ENCODE data around the gene SULT1B1.

DNA sequence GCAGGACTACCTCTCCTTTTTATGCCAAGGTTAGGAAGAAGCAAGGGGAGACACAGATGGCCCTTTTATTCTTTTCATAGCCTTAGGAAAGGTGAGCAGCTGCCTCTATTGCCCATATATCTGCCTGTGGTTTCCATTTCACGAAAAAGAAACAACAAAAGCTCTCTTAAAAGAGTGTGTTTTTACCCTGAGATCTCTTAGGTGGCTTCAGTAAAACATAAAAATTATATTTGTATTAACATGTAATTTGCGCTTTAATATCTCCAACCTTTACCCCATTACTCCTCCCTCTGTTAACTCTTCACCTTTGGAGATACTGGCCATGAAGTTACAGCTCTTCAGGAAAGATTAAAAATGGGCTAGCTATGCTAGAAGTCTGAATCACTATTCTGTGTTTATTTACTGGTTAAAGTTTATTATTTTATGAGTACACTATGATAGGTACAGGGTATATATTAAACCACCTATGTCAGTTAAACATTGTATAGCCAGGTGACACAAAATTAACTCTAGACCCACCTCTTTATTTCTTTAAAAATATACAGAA lies 15.0 kb upstream of the SULT1B1 start:
- TF ChIP-seq, protein P1, sequence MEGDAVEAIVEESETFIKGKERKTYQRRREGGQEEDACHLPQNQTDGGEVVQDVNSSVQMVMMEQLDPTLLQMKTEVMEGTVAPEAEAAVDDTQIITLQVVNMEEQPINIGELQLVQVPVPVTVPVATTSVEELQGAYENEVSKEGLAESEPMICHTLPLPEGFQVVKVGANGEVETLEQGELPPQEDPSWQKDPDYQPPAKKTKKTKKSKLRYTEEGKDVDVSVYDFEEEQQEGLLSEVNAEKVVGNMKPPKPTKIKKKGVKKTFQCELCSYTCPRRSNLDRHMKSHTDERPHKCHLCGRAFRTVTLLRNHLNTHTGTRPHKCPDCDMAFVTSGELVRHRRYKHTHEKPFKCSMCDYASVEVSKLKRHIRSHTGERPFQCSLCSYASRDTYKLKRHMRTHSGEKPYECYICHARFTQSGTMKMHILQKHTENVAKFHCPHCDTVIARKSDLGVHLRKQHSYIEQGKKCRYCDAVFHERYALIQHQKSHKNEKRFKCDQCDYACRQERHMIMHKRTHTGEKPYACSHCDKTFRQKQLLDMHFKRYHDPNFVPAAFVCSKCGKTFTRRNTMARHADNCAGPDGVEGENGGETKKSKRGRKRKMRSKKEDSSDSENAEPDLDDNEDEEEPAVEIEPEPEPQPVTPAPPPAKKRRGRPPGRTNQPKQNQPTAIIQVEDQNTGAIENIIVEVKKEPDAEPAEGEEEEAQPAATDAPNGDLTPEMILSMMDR (IDR thresholded peaks at IDR 0.05): no peak
- TF ChIP-seq POLR2AphosphoS5 (IDR thresholded peaks at IDR 0.05; ENCODE audit: low read depth, low read length) (no peak), TCF7L2 (IDR thresholded peaks at IDR 0.05; ENCODE audit: low read depth, low read length) (no peak), SIN3A (IDR thresholded peaks at IDR 0.05; ENCODE audit: borderline replicate concordance, insufficient read depth, low read depth, low read length) (no peak)
- TF ChIP-seq, protein P2, sequence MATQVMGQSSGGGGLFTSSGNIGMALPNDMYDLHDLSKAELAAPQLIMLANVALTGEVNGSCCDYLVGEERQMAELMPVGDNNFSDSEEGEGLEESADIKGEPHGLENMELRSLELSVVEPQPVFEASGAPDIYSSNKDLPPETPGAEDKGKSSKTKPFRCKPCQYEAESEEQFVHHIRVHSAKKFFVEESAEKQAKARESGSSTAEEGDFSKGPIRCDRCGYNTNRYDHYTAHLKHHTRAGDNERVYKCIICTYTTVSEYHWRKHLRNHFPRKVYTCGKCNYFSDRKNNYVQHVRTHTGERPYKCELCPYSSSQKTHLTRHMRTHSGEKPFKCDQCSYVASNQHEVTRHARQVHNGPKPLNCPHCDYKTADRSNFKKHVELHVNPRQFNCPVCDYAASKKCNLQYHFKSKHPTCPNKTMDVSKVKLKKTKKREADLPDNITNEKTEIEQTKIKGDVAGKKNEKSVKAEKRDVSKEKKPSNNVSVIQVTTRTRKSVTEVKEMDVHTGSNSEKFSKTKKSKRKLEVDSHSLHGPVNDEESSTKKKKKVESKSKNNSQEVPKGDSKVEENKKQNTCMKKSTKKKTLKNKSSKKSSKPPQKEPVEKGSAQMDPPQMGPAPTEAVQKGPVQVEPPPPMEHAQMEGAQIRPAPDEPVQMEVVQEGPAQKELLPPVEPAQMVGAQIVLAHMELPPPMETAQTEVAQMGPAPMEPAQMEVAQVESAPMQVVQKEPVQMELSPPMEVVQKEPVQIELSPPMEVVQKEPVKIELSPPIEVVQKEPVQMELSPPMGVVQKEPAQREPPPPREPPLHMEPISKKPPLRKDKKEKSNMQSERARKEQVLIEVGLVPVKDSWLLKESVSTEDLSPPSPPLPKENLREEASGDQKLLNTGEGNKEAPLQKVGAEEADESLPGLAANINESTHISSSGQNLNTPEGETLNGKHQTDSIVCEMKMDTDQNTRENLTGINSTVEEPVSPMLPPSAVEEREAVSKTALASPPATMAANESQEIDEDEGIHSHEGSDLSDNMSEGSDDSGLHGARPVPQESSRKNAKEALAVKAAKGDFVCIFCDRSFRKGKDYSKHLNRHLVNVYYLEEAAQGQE (IDR thresholded peaks at IDR 0.05; ENCODE audit: insufficient read depth in 1 of 2, low read depth in 2 of 2, low read length in 1 of 2): no peak

Measured in Panc1 (cell line).